Measurements from ENCODE around the gene PKP4.

Gene PKP4

GRCh38 chr2:158582670-158583069 lies 125.9 kb downstream of the PKP4 start:
- DNase-seq = no peak
- Histone ChIP-seq H3K27ac (ENCODE audit: insufficient read depth in 1 of 2, low read depth in 1 of 2, low read length in 2 of 2, poor library complexity in 1 of 2, severe bottlenecking in 2 of 2) (no peak overlapping the region), H3K27me3 (replicated peaks in 2 of 5; ENCODE audit: control insufficient read depth in 4 of 5, insufficient read depth in 5 of 5, low read length in 4 of 5) (no peaks in the 10 kb centered on the region), H3K36me3 (ENCODE audit: control insufficient read depth in 4 of 4, insufficient read depth in 4 of 4, low read length in 3 of 4) (peaks cover 2 to 26% (median 11%) of the 10 kb centered on the region in 4 experiments), H3K4me1 (ENCODE audit: control extremely low read depth in 1 of 4, control insufficient read depth in 4 of 4, insufficient read depth in 4 of 4, low read length in 3 of 4) (no peaks in the 10 kb centered on the region), H3K9me3 (ENCODE audit: control extremely low read depth in 1 of 5, control insufficient read depth in 4 of 5, insufficient read depth in 2 of 5, low read depth in 1 of 5, low read length in 4 of 5) (peaks cover 0 to 7% (median 0%) of the 10 kb centered on the region in 5 experiments), H3K4me3 (ENCODE audit: control insufficient read depth in 1 of 7, extremely low read depth in 1 of 7, insufficient read depth in 4 of 7, low read depth in 2 of 7, low read length in 6 of 7) (no peak overlapping the region)
- ChIA-PET CTCF (no interaction called here), POLR2A (no interaction called here)
- no CpG with 5 or more reads among the region's 1 CpG for WGBS (ENCODE audit: insufficient coverage)

- H3K4me1 ChIP-seq (ENCODE audit: control extremely low read depth in 1 of 4, control insufficient read depth in 4 of 4, insufficient read depth in 4 of 4, low read length in 3 of 4) = no peaks in the 10 kb centered on the region
- CTCF ChIA-PET = no interaction called here
Measured at GRCh38 chr2:158583923-158584322, 127.2 kb downstream of the PKP4 start.

GRCh38 chr2:158586491-158586890 lies 129.7 kb downstream of the PKP4 start:
- DNase-seq = no peak
- peaks cover 0 to 7% (median 0%) of the 10 kb centered on the region in 5 experiments for H3K9me3 ChIP-seq (ENCODE audit: control extremely low read depth in 1 of 5, control insufficient read depth in 4 of 5, insufficient read depth in 2 of 5, low read depth in 1 of 5, low read length in 4 of 5)
- WGBS (ENCODE audit: insufficient coverage) = 0% methylated on average over 1 of the region's 3 CpGs
- POLR2A ChIA-PET = no interaction called here
- no peak overlapping the region for H3K4me3 ChIP-seq (ENCODE audit: control insufficient read depth in 1 of 7, extremely low read depth in 1 of 7, insufficient read depth in 4 of 7, low read depth in 2 of 7, low read length in 6 of 7)
- H3K4me1 ChIP-seq (ENCODE audit: control extremely low read depth in 1 of 4, control insufficient read depth in 4 of 4, insufficient read depth in 4 of 4, low read length in 3 of 4) = no peaks in the 10 kb centered on the region
- peaks cover 0 to 17% (median 7%) of the 10 kb centered on the region in 4 experiments for H3K36me3 ChIP-seq (ENCODE audit: control insufficient read depth in 4 of 4, insufficient read depth in 4 of 4, low read length in 3 of 4)
- no peaks in the 10 kb centered on the region for H3K27me3 ChIP-seq (replicated peaks in 2 of 5; ENCODE audit: control insufficient read depth in 4 of 5, insufficient read depth in 5 of 5, low read length in 4 of 5)
- CTCF ChIA-PET = no interaction called here
- no peak overlapping the region for H3K27ac ChIP-seq (ENCODE audit: insufficient read depth in 1 of 2, low read depth in 1 of 2, low read length in 2 of 2, poor library complexity in 1 of 2, severe bottlenecking in 2 of 2)

More at GRCh38 chr2:158583923-158584322, 127.2 kb downstream of the PKP4 start:
- WGBS (ENCODE audit: insufficient coverage) = 97% methylated on average over 17 of the region's 19 CpGs
- no peaks in the 10 kb centered on the region for H3K27me3 ChIP-seq (replicated peaks in 2 of 5; ENCODE audit: control insufficient read depth in 4 of 5, insufficient read depth in 5 of 5, low read length in 4 of 5)
- no peak overlapping the region for H3K27ac ChIP-seq (ENCODE audit: insufficient read depth in 1 of 2, low read depth in 1 of 2, low read length in 2 of 2, poor library complexity in 1 of 2, severe bottlenecking in 2 of 2)
- DNase-seq = no peak
- peaks cover 2 to 26% (median 11%) of the 10 kb centered on the region in 4 experiments for H3K36me3 ChIP-seq (ENCODE audit: control insufficient read depth in 4 of 4, insufficient read depth in 4 of 4, low read length in 3 of 4)
- peaks cover 0 to 7% (median 0%) of the 10 kb centered on the region in 5 experiments for H3K9me3 ChIP-seq (ENCODE audit: control extremely low read depth in 1 of 5, control insufficient read depth in 4 of 5, insufficient read depth in 2 of 5, low read depth in 1 of 5, low read length in 4 of 5)
- POLR2A ChIA-PET = no interaction called here
- H3K4me3 ChIP-seq (ENCODE audit: control insufficient read depth in 1 of 7, extremely low read depth in 1 of 7, insufficient read depth in 4 of 7, low read depth in 2 of 7, low read length in 6 of 7) = no peak overlapping the region

- Histone ChIP-seq H3K27ac (ENCODE audit: insufficient read depth in 1 of 2, low read depth in 1 of 2, low read length in 2 of 2, poor library complexity in 1 of 2, severe bottlenecking in 2 of 2) (no peak overlapping the region), H3K4me1 (ENCODE audit: control extremely low read depth in 1 of 4, control insufficient read depth in 4 of 4, insufficient read depth in 4 of 4, low read length in 3 of 4) (no peaks in the 10 kb centered on the region), H3K36me3 (ENCODE audit: control insufficient read depth in 4 of 4, insufficient read depth in 4 of 4, low read length in 3 of 4) (peaks cover 0 to 6% (median 0%) of the 10 kb centered on the region in 4 experiments), H3K27me3 (replicated peaks in 2 of 5; ENCODE audit: control insufficient read depth in 4 of 5, insufficient read depth in 5 of 5, low read length in 4 of 5) (no peaks in the 10 kb centered on the region), H3K4me3 (ENCODE audit: control insufficient read depth in 1 of 7, extremely low read depth in 1 of 7, insufficient read depth in 4 of 7, low read depth in 2 of 7, low read length in 6 of 7) (no peak overlapping the region), H3K9me3 (ENCODE audit: control extremely low read depth in 1 of 5, control insufficient read depth in 4 of 5, insufficient read depth in 2 of 5, low read depth in 1 of 5, low read length in 4 of 5) (no peaks in the 10 kb centered on the region)
- POLR2A ChIA-PET = no interaction called here
- no peak for DNase-seq
- WGBS (ENCODE audit: insufficient coverage) = 100% methylated on average over 1 of the region's 4 CpGs
- CTCF ChIA-PET = no interaction called here
Measured at GRCh38 chr2:158589303-158589702, 132.6 kb downstream of the PKP4 start.

GRCh38 chr2:158598862-158599517 lies 142.2 kb downstream of the PKP4 start:
- CTCF ChIA-PET = no interaction called here

GRCh38 chr2:158599609-158600008 lies 142.9 kb downstream of the PKP4 start:
- H3K4me3 ChIP-seq (ENCODE audit: control insufficient read depth in 1 of 7, extremely low read depth in 1 of 7, insufficient read depth in 4 of 7, low read depth in 2 of 7, low read length in 6 of 7) = no peak overlapping the region
- ChIA-PET POLR2A (no interaction called here), CTCF (no interaction called here)
- H3K9me3 ChIP-seq (ENCODE audit: control extremely low read depth in 1 of 5, control insufficient read depth in 4 of 5, insufficient read depth in 2 of 5, low read depth in 1 of 5, low read length in 4 of 5) = no peaks in the 10 kb centered on the region
- no peaks in the 10 kb centered on the region for H3K27me3 ChIP-seq (replicated peaks in 2 of 5; ENCODE audit: control insufficient read depth in 4 of 5, insufficient read depth in 5 of 5, low read length in 4 of 5)
- H3K27ac ChIP-seq (ENCODE audit: insufficient read depth in 1 of 2, low read depth in 1 of 2, low read length in 2 of 2, poor library complexity in 1 of 2, severe bottlenecking in 2 of 2) = no peak overlapping the region
- H3K4me1 ChIP-seq (ENCODE audit: control extremely low read depth in 1 of 4, control insufficient read depth in 4 of 4, insufficient read depth in 4 of 4, low read length in 3 of 4) = no peaks in the 10 kb centered on the region
- H3K36me3 ChIP-seq (ENCODE audit: control insufficient read depth in 4 of 4, insufficient read depth in 4 of 4, low read length in 3 of 4) = peaks cover 0 to 5% (median 4%) of the 10 kb centered on the region in 4 experiments
- DNase-seq = no peak

More at GRCh38 chr2:158598862-158599517, 142.2 kb downstream of the PKP4 start:
- Histone ChIP-seq H3K27ac (ENCODE audit: insufficient read depth in 1 of 2, low read depth in 1 of 2, low read length in 2 of 2, poor library complexity in 1 of 2, severe bottlenecking in 2 of 2) (no peak overlapping the region), H3K4me1 (ENCODE audit: control extremely low read depth in 1 of 4, control insufficient read depth in 4 of 4, insufficient read depth in 4 of 4, low read length in 3 of 4) (no peaks in the 10 kb centered on the region), H3K27me3 (replicated peaks in 2 of 5; ENCODE audit: control insufficient read depth in 4 of 5, insufficient read depth in 5 of 5, low read length in 4 of 5) (no peaks in the 10 kb centered on the region), H3K4me3 (ENCODE audit: control insufficient read depth in 1 of 7, extremely low read depth in 1 of 7, insufficient read depth in 4 of 7, low read depth in 2 of 7, low read length in 6 of 7) (no peak overlapping the region), H3K9me3 (ENCODE audit: control extremely low read depth in 1 of 5, control insufficient read depth in 4 of 5, insufficient read depth in 2 of 5, low read depth in 1 of 5, low read length in 4 of 5) (no peaks in the 10 kb centered on the region), H3K36me3 (ENCODE audit: control insufficient read depth in 4 of 4, insufficient read depth in 4 of 4, low read length in 3 of 4) (peaks cover 0 to 5% (median 4%) of the 10 kb centered on the region in 4 experiments)
- DNase-seq = no peak
- POLR2A ChIA-PET = no interaction called here
- WGBS (ENCODE audit: insufficient coverage) = 100% methylated on average over 3 of the region's 3 CpGs

- CTCF ChIA-PET = no interaction called here
- WGBS (ENCODE audit: insufficient coverage) = 79% methylated on average over 2 of the region's 3 CpGs
- POLR2A ChIA-PET = interaction anchor here (0.5 kb wide), 1 partner anchor 137 kb away, joined by 4 read pairs; no protein-coding TSS in a partner anchor
- no peak overlapping the region for H3K27ac ChIP-seq (ENCODE audit: insufficient read depth in 1 of 2, low read depth in 1 of 2, low read length in 2 of 2, poor library complexity in 1 of 2, severe bottlenecking in 2 of 2)
- H3K27me3 ChIP-seq (replicated peaks in 2 of 5; ENCODE audit: control insufficient read depth in 4 of 5, insufficient read depth in 5 of 5, low read length in 4 of 5) = no peaks in the 10 kb centered on the region
- no peak for DNase-seq
- H3K4me1 ChIP-seq (ENCODE audit: control extremely low read depth in 1 of 4, control insufficient read depth in 4 of 4, insufficient read depth in 4 of 4, low read length in 3 of 4) = no peaks in the 10 kb centered on the region
- H3K9me3 ChIP-seq (ENCODE audit: control extremely low read depth in 1 of 5, control insufficient read depth in 4 of 5, insufficient read depth in 2 of 5, low read depth in 1 of 5, low read length in 4 of 5) = no peaks in the 10 kb centered on the region
- H3K36me3 ChIP-seq (ENCODE audit: control insufficient read depth in 4 of 4, insufficient read depth in 4 of 4, low read length in 3 of 4) = peaks cover 0 to 7% (median 3%) of the 10 kb centered on the region in 4 experiments
- no peak overlapping the region for H3K4me3 ChIP-seq (ENCODE audit: control insufficient read depth in 1 of 7, extremely low read depth in 1 of 7, insufficient read depth in 4 of 7, low read depth in 2 of 7, low read length in 6 of 7)
Measured at GRCh38 chr2:158600155-158600802, 143.5 kb downstream of the PKP4 start.
